ENCODE results near the gene NTMT1.

- no peak for TF ChIP-seq CTCF (IDR thresholded peaks at IDR 0.05)
- TF ChIP-seq EP300 (IDR thresholded peaks at IDR 0.05) = no peak
- TF ChIP-seq POLR2A (IDR thresholded peaks at IDR 0.05) = no peak
These were observed 18.4 kb downstream of the NTMT1 start for GRCh38 chr9:129644365-129644764.

All from ovary (tissue), 3 donors.